H1 (cell line): ENCODE results near the gene PTPRG. TPM values are rescaled to one million over a fixed set of nuclear protein-coding genes. Genes with fewer than 3 reads are reported as not detected.

Source experiments
- CTCF ChIA-PET: fragments of 300-600 bp; sonication (Branson Sonifier 250); formaldehyde crosslinking; loops from one replicate; lab custom pipeline; 2021; ENCODE audit not compliant: partially characterized antibody; lab: Charles Lee
- POLR2A ChIA-PET: fragments of 300-600 bp; sonication (Branson Sonifier 250); formaldehyde crosslinking; loops from one replicate; lab custom pipeline; 2021; ENCODE audit warnings: inconsistent platforms; ENCODE audit not compliant: partially characterized antibody; lab: Charles Lee
- DNase-seq, 2 experiments: peaks; one replicate each; pipeline versions ENCODE4 v3.0.0 to v3.0.0-alpha.2; 2010 to 2022; ENCODE audit warnings: low spot score in 2 of 2, low read depth in 1 of 2, mixed read lengths in 1 of 2
- FAIRE-seq: peaks from 2 replicates; lab custom pipeline; 2011; peaks lifted over from hg19 to GRCh38; lab: Jason Lieb, UNC
- H2AFZ ChIP-seq: 2 replicates; pipeline ENCODE4 v1.8.1; 2012; ENCODE audit warnings: low read length, inconsistent platforms
- H2AK5ac ChIP-seq: 2 replicates; pipeline ENCODE4 v1.6.1; 2013; ENCODE audit warnings: low read depth, low read length
- H2BK120ac ChIP-seq: replicated peaks from 2 replicates; pipeline ENCODE3; 2013; ENCODE audit warnings: low read depth, low read length, inconsistent platforms
- H2BK12ac ChIP-seq: 2 replicates; pipeline ENCODE4 v1.6.1; 2013; ENCODE audit warnings: low read depth, low read length
- H2BK15ac ChIP-seq: 2 replicates; pipeline ENCODE4 v1.6.1; 2013; ENCODE audit warnings: low read length
- H2BK20ac ChIP-seq: 2 replicates; pipeline ENCODE4 v1.6.1; 2013; ENCODE audit warnings: low read length
- H2BK5ac ChIP-seq: 2 replicates; pipeline ENCODE4 v1.6.1; 2013; ENCODE audit warnings: low read depth, low read length
- H3K14ac ChIP-seq: 2 replicates; pipeline ENCODE4 v1.6.1; 2013; ENCODE audit warnings: inconsistent platforms; ENCODE audit not compliant: insufficient read length
- H3K18ac ChIP-seq: 2 replicates; pipeline ENCODE4 v1.6.1; 2013; ENCODE audit warnings: low read length; ENCODE audit errors: extremely low read depth
- H3K23ac ChIP-seq: 2 replicates; pipeline ENCODE4 v1.6.1; 2013; ENCODE audit warnings: inconsistent platforms; ENCODE audit not compliant: insufficient read length
- H3K23me2 ChIP-seq: 2 replicates; pipeline ENCODE4 v1.6.1; 2013; ENCODE audit warnings: low read depth, low read length
- H3K27ac ChIP-seq: 2 replicates; pipeline ENCODE4 v1.6.1; 2011; ENCODE audit warnings: low read depth, low read length, inconsistent platforms
- H3K27me3 ChIP-seq, 4 experiments: replicated peaks in 1 of 4; 1 replicate in 1 of 4; 2 replicates in 3 of 4; pipeline versions ENCODE4 v1.6.1 to v1.8.1; 2011 to 2013; ENCODE audit warnings: low read length in 3 of 4, mild to moderate bottlenecking in 3 of 4, inconsistent platforms in 2 of 4, mixed read lengths in 2 of 4, moderate library complexity in 1 of 4; ENCODE audit not compliant: control insufficient read depth in 3 of 4, insufficient read depth in 3 of 4; ENCODE audit errors: extremely low read depth in 1 of 4
- H3K36me3 ChIP-seq, 4 experiments: 2 replicates each; pipeline versions ENCODE4 v1.6.1 to v1.8.1; 2011 to 2013; ENCODE audit warnings: mild to moderate bottlenecking in 4 of 4, low read length in 3 of 4, moderate library complexity in 2 of 4, control low read depth in 1 of 4, inconsistent platforms in 1 of 4; ENCODE audit not compliant: insufficient read depth in 4 of 4, control insufficient read depth in 2 of 4
- H3K4ac ChIP-seq: replicated peaks from 2 replicates; pipeline ENCODE3; 2013; ENCODE audit warnings: low read length, low read depth, mixed read lengths, inconsistent platforms; ENCODE audit not compliant: insufficient read length
- H3K4me1 ChIP-seq, 4 experiments: replicated peaks in 1 of 4; 1 replicate in 1 of 4; 2 replicates in 3 of 4; pipeline versions ENCODE4 v1.6.1 to v1.8.1; 2011 to 2013; ENCODE audit warnings: low read length in 3 of 4, inconsistent platforms in 2 of 4, mixed read lengths in 1 of 4; ENCODE audit not compliant: insufficient read depth in 4 of 4, control insufficient read depth in 3 of 4
- H3K4me2 ChIP-seq, 2 experiments: 2 replicates each; pipeline versions ENCODE4 v1.6.1 to v1.8.1; 2011 to 2013; ENCODE audit warnings: low read depth in 2 of 2, low read length in 2 of 2, control low read depth in 1 of 2, inconsistent platforms in 1 of 2, mild to moderate bottlenecking in 1 of 2; ENCODE audit not compliant: insufficient read depth in 1 of 2
- H3K4me3 ChIP-seq, 4 experiments: fragments of 200-600, 300-600 bp in 1 of 4; sonication (generic), shearing (Covaris generic), sonication (Bioruptor Twin) in 1 of 4; 2 replicates each; pipeline versions ENCODE4 v1.5.1 to v1.8.1; 2011 to 2016; ENCODE audit warnings: low read length in 4 of 4, low read depth in 3 of 4, control low read depth in 2 of 4, inconsistent platforms in 2 of 4, mild to moderate bottlenecking in 2 of 4, mixed read lengths in 1 of 4, moderate library complexity in 1 of 4; ENCODE audit not compliant: insufficient read depth in 2 of 4; ENCODE audit errors: extremely low read depth in 1 of 4
- H3K56ac ChIP-seq: replicated peaks from 2 replicates; pipeline ENCODE3; 2013; ENCODE audit warnings: low read depth, mild to moderate bottlenecking, mixed read lengths, low read length, inconsistent platforms; ENCODE audit not compliant: insufficient read length
- H3K79me1 ChIP-seq: 2 replicates; pipeline ENCODE4 v1.6.1; 2013; ENCODE audit warnings: low read depth, low read length, control low read depth
- H3K79me2 ChIP-seq, 2 experiments: 2 replicates each; pipeline versions ENCODE4 v1.6.1 to v1.8.1; 2012 to 2013; ENCODE audit warnings: low read length in 2 of 2, mild to moderate bottlenecking in 2 of 2, inconsistent platforms in 1 of 2; ENCODE audit not compliant: insufficient read depth in 2 of 2, control insufficient read depth in 1 of 2
- H3K9ac ChIP-seq, 4 experiments: replicated peaks in 1 of 4; 1 replicate in 1 of 4; 2 replicates in 3 of 4; pipeline versions ENCODE4 v1.6.1 to v1.8.1; 2011 to 2013; ENCODE audit warnings: low read depth in 3 of 4, low read length in 3 of 4, control low read depth in 2 of 4, mild to moderate bottlenecking in 2 of 4, moderate library complexity in 2 of 4, inconsistent platforms in 1 of 4; ENCODE audit errors: extremely low read depth in 1 of 4
- H3K9me3 ChIP-seq, 2 experiments: 2 replicates each; pipeline versions ENCODE4 v1.6.1 to v1.8.1; 2012 to 2013; ENCODE audit warnings: mild to moderate bottlenecking in 2 of 2, moderate library complexity in 2 of 2, control low read depth in 1 of 2, inconsistent platforms in 1 of 2, low read depth in 1 of 2, low read length in 1 of 2, mixed read lengths in 1 of 2; ENCODE audit not compliant: insufficient read depth in 2 of 2
- H4K20me1 ChIP-seq, 2 experiments: replicated peaks in 1 of 2; 2 replicates each; pipeline versions ENCODE3 to v1.8.1; 2011 to 2013; ENCODE audit warnings: inconsistent platforms in 2 of 2, low read length in 2 of 2, mild to moderate bottlenecking in 1 of 2; ENCODE audit not compliant: insufficient read depth in 2 of 2, control insufficient read depth in 1 of 2
- H4K5ac ChIP-seq: 2 replicates; pipeline ENCODE4 v1.6.1; 2013; ENCODE audit warnings: low read length, low read depth, mixed read lengths, inconsistent platforms; ENCODE audit not compliant: insufficient read length
- H4K8ac ChIP-seq: 2 replicates; pipeline ENCODE4 v1.8.0; 2013; ENCODE audit warnings: mild to moderate bottlenecking, moderate library complexity, low read length, inconsistent platforms; ENCODE audit not compliant: insufficient read depth; ENCODE audit errors: extremely low read depth
- H4K91ac ChIP-seq: replicated peaks from 2 replicates; pipeline ENCODE3; 2013; ENCODE audit warnings: low read length, mixed read lengths, inconsistent platforms; ENCODE audit not compliant: insufficient read length
- ASH2L ChIP-seq: fragments of 200-600, 300-600 bp; sonication (generic); IDR thresholded peaks from one replicate; pipeline ENCODE4 v1.7.1; 2017; ENCODE audit warnings: low read length
- BACH1 ChIP-seq: IDR thresholded peaks from 2 replicates; pipeline ENCODE4 v1.6.1; 2012; ENCODE audit warnings: low read length, improper control_type of control experiment
- CBX5 ChIP-seq: fragments of 300-800, 300-1000 bp; sonication (generic); IDR thresholded peaks from 2 replicates; pipeline ENCODE4 v1.7.1; 2016; ENCODE audit warnings: antibody characterized with exemption, low read length, low read depth
- CBX8 ChIP-seq: fragments of 300-800, 300-1000 bp; sonication (generic); IDR thresholded peaks from 2 replicates; pipeline ENCODE4 v1.7.1; 2016; ENCODE audit warnings: low read depth, low read length, borderline replicate concordance
- CREB1 ChIP-seq: IDR thresholded peaks from 2 replicates; pipeline ENCODE4 v1.6.1; 2012; ENCODE audit warnings: inconsistent platforms
- JUN ChIP-seq: IDR thresholded peaks from 2 replicates; pipeline ENCODE4 v1.6.1; 2011; ENCODE audit warnings: low read depth, mild to moderate bottlenecking, improper control_type of control experiment, low read length
- WGBS, 2 experiments: shearing (Covaris generic) in 1 of 2; methylation state at CpG; one replicate each; pipeline versions ENCODE4 v1.1.6 to v1.1.7; 2013 to 2015; ENCODE audit warnings: low lambda C conversion rate in 2 of 2, mixed read lengths in 2 of 2, inconsistent platforms in 1 of 2, low coverage in 1 of 2, missing lambda C conversion rate in 1 of 2; ENCODE audit not compliant: insufficient replicate concordance in 2 of 2, insufficient coverage in 1 of 2, insufficient read length in 1 of 2; ENCODE audit errors: extremely low coverage in 1 of 2, missing lambda C conversion rate in 1 of 2; 5-methylcytosine and 5-hydroxymethylcytosine counted together
- polyA plus RNA-seq, 7 experiments: library from polyadenylated mRNA; depleted of rRNA in 3 of 7; stranded (reverse) in 5 of 7; unstranded in 2 of 7; fragments of >200 nt in 5 of 7; fragments of 200-250 nt in 2 of 7; gene quantifications; 1 replicate in 5 of 7; 2 replicates in 1 of 7; 4 replicates in 1 of 7; pipeline versions ENCODE4 v1.2.1 to v1.2.3, GENCODE V29; 2011 to 2013; ENCODE audit warnings: missing spikeins in 2 of 7, mixed read lengths in 2 of 7
- total RNA-seq: library from RNA; stranded (reverse); fragmentation: NEBNext Ultra II Directional; extraction: Animal tissue kit (Norgen Biotek cat#: 25700); gene quantifications from 2 replicates; pipeline ENCODE4 v1.2.1, GENCODE V29; 2021
- TF ChIP-seq, protein P1 (sequence below), 3 experiments: IDR thresholded peaks; 1 replicate in 2 of 3; 2 replicates in 1 of 3; pipeline versions ENCODE4 v1.5.1 to v1.6.1; 2011; ENCODE audit warnings: low read length in 3 of 3, mild to moderate bottlenecking in 3 of 3, inconsistent platforms in 2 of 3, low read depth in 1 of 3, moderate library complexity in 1 of 3; ENCODE audit not compliant: insufficient read depth in 1 of 3; ENCODE audit errors: control extremely low read depth in 1 of 3

PTPRG gene
- total and polyA plus RNA-seq, 2 of the 8 experiments (the other 6 are each of a cell fraction or from before 2014, with no cell fraction given) = 23.3 to 96.2 TPM

DNA sequence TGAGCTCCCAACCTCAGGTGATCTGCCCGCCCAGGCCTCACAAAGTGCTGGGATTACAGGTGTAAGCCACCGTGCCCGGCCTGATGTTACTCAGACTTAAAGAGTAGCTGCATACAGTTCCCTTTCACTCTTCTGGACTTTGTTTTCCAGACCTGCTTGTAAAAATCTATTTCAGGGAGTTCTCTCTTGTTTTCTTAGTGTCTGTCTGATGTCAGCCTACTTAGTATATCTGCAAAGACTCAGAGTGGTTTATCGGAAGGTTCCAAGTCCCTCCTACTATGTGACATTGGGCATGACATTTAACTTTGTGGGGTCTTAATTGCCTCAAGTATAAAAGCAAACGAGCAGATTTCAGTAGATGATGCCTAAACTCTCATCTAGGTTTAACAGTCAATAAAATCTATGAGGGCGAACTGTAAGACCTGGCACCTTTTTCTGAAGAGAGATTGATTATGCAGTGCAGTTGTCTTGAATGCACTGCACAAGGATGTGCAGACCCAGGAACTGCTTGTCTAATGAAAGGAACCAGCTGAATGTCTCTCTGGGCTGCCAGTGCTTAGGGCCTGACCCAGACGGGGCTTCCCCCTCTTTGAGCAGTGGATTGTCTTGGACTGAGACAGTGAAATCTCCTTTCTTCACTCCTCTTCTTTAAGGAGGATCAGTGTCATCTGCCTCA is 301.4 kb downstream of the PTPRG start:
- DNase-seq (no peak), FAIRE-seq (no peak)
- Histone ChIP-seq H3K4me3 (no peak overlapping the region), H2BK5ac (no peak overlapping the region), H2AK5ac (no peak overlapping the region), H4K20me1 (peaks cover 5 to 13% of the 10 kb centered on the region in 2 experiments), H3K23ac (no peak overlapping the region), H4K91ac (no peak overlapping the region), H3K56ac (no peak overlapping the region), H3K14ac (no peak overlapping the region), H4K8ac (no peak overlapping the region), H3K4me2 (no peak overlapping the region), H2BK120ac (no peak overlapping the region), H3K36me3 (no peaks in the 10 kb centered on the region), H2BK20ac (no peak overlapping the region), H3K4ac (no peak overlapping the region), H2BK12ac (no peak overlapping the region), H3K9me3 (no peaks in the 10 kb centered on the region; a peak in 1 of 4 replicates), H3K27me3 (no peaks in the 10 kb centered on the region), H4K5ac (no peak overlapping the region), H3K27ac (no peak overlapping the region), H3K4me1 (peaks cover 0 to 17% (median 6%) of the 10 kb centered on the region in 4 experiments; a peak in 5 of 7 replicates), H3K18ac (no peak overlapping the region), H3K9ac (no peak overlapping the region), H2AFZ (no peak overlapping the region), H3K79me2 (peaks cover 0 to 88% of the 10 kb centered on the region in 2 experiments; a peak in 3 of 4 replicates), H3K23me2 (no peaks in the 10 kb centered on the region), H3K79me1 (peaks cover 6% of the 10 kb centered on the region; the same call in 1 of the 2 replicates), H2BK15ac (no peak overlapping the region)
- ChIA-PET CTCF (interaction anchor here (2.5 kb wide), 1 partner anchor 74 kb away, joined by 8 read pairs; no protein-coding TSS in a partner anchor), POLR2A (interaction anchor here (1.1 kb wide), 1 partner anchor 12 kb away, joined by 4 read pairs; no protein-coding TSS in a partner anchor)
- WGBS, 2 experiments = 95% methylated on average over 7 of the region's 7 CpGs; no CpG with 5 or more reads in 1 of the 2 experiments
- TF ChIP-seq BACH1 (no peak), CBX8 (no peak), ASH2L (no peak), CREB1 (no peak), CBX5 (no peak), JUN (no peak)
- TF ChIP-seq, protein P1, sequence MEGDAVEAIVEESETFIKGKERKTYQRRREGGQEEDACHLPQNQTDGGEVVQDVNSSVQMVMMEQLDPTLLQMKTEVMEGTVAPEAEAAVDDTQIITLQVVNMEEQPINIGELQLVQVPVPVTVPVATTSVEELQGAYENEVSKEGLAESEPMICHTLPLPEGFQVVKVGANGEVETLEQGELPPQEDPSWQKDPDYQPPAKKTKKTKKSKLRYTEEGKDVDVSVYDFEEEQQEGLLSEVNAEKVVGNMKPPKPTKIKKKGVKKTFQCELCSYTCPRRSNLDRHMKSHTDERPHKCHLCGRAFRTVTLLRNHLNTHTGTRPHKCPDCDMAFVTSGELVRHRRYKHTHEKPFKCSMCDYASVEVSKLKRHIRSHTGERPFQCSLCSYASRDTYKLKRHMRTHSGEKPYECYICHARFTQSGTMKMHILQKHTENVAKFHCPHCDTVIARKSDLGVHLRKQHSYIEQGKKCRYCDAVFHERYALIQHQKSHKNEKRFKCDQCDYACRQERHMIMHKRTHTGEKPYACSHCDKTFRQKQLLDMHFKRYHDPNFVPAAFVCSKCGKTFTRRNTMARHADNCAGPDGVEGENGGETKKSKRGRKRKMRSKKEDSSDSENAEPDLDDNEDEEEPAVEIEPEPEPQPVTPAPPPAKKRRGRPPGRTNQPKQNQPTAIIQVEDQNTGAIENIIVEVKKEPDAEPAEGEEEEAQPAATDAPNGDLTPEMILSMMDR (IDR thresholded peaks at IDR 0.05; ENCODE audit: control extremely low read depth in 1 of 3, insufficient read depth in 1 of 3, low read depth in 1 of 3, low read length in 3 of 3) = no peak
